ENCODE results near the gene ZFYVE28.

DNA sequence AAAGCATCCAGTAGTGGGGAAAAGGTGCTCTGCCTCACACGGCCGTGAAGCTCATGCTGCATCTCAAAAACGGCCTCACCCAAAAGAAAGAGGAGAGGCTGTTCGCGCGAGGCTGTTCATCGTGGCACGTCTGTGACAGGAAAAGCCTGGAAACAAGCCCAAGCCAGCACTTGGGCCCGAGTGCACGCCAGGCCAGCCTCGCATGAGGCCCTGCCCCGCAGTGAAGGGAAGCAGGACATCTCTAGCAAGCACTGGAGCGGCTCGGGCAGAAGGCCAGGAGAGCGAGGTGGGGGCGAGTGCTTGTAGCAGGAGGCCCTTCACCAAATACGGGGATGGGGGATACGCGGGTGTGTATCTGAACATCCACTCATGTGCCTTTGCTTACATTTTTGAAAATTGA is 116.6 kb downstream of the ZFYVE28 start:
- TF ChIP-seq, protein P1, sequence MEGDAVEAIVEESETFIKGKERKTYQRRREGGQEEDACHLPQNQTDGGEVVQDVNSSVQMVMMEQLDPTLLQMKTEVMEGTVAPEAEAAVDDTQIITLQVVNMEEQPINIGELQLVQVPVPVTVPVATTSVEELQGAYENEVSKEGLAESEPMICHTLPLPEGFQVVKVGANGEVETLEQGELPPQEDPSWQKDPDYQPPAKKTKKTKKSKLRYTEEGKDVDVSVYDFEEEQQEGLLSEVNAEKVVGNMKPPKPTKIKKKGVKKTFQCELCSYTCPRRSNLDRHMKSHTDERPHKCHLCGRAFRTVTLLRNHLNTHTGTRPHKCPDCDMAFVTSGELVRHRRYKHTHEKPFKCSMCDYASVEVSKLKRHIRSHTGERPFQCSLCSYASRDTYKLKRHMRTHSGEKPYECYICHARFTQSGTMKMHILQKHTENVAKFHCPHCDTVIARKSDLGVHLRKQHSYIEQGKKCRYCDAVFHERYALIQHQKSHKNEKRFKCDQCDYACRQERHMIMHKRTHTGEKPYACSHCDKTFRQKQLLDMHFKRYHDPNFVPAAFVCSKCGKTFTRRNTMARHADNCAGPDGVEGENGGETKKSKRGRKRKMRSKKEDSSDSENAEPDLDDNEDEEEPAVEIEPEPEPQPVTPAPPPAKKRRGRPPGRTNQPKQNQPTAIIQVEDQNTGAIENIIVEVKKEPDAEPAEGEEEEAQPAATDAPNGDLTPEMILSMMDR (IDR thresholded peaks at IDR 0.05): no peak
- TF ChIP-seq POLR2A (IDR thresholded peaks at IDR 0.05): no peak
